Mesenchymal stem cell (in vitro differentiated cells and primary cell): Measurements from ENCODE around the gene SF3B3.

Experiments used
- DNase-seq: peaks from one replicate; pipeline ENCODE4 v3.0.0-alpha.2; 2013
- H2AFZ ChIP-seq: one replicate; pipeline ENCODE4 v1.6.1; 2013; ENCODE audit warnings: low read depth, mild to moderate bottlenecking, control low read depth, inconsistent platforms, low read length, moderate library complexity
- H2AK5ac ChIP-seq: 2 replicates; pipeline ENCODE4 v1.6.1; 2013; ENCODE audit warnings: low read length, moderate library complexity, mild to moderate bottlenecking, inconsistent platforms; ENCODE audit not compliant: severe bottlenecking
- H2BK120ac ChIP-seq: one replicate; pipeline ENCODE4 v1.6.1; 2013; ENCODE audit warnings: low read depth, mild to moderate bottlenecking, inconsistent platforms, low read length, moderate library complexity
- H2BK12ac ChIP-seq, 2 experiments: one replicate each; pipeline ENCODE4 v1.6.1; 2013; ENCODE audit warnings: inconsistent platforms in 2 of 2, low read length in 2 of 2, mild to moderate bottlenecking in 2 of 2, moderate library complexity in 2 of 2, control low read depth in 1 of 2
- H2BK15ac ChIP-seq: one replicate; pipeline ENCODE4 v1.6.1; 2013; ENCODE audit warnings: mild to moderate bottlenecking, low read depth, inconsistent platforms; ENCODE audit not compliant: poor library complexity, severe bottlenecking
- H2BK5ac ChIP-seq: 2 replicates; pipeline ENCODE4 v1.6.1; 2013; ENCODE audit warnings: low read depth, mild to moderate bottlenecking, low read length, control low read depth, inconsistent platforms; ENCODE audit not compliant: poor library complexity, severe bottlenecking
- H3K14ac ChIP-seq, 2 experiments: one replicate each; pipeline ENCODE4 v1.6.1; 2013; ENCODE audit warnings: inconsistent platforms in 2 of 2, low read length in 2 of 2, control low read depth in 1 of 2, mild to moderate bottlenecking in 1 of 2, moderate library complexity in 1 of 2
- H3K18ac ChIP-seq, 2 experiments: one replicate each; pipeline ENCODE4 v1.6.1; 2013; ENCODE audit warnings: inconsistent platforms in 2 of 2, low read length in 2 of 2, control low read depth in 1 of 2, low read depth in 1 of 2, mild to moderate bottlenecking in 1 of 2
- H3K23ac ChIP-seq, 2 experiments: one replicate each; pipeline ENCODE4 v1.6.1; 2013; ENCODE audit warnings: inconsistent platforms in 2 of 2, low read length in 2 of 2, mild to moderate bottlenecking in 2 of 2, moderate library complexity in 2 of 2, control low read depth in 1 of 2
- H3K27ac ChIP-seq: 2 replicates; pipeline ENCODE4 v1.5.1; 2013; ENCODE audit warnings: mild to moderate bottlenecking, moderate library complexity, low read length, control low read depth, inconsistent platforms; ENCODE audit not compliant: poor library complexity, severe bottlenecking
- H3K27me3 ChIP-seq, 2 experiments: 2 replicates each; pipeline versions ENCODE4 v1.6.1 to v1.7.0; 2013; ENCODE audit warnings: low read length in 2 of 2, mild to moderate bottlenecking in 2 of 2, moderate library complexity in 2 of 2, control low read depth in 1 of 2, inconsistent platforms in 1 of 2; ENCODE audit not compliant: control insufficient read depth in 1 of 2, insufficient read depth in 1 of 2
- H3K36me3 ChIP-seq, 2 experiments: 2 replicates each; pipeline versions ENCODE4 v1.6.1 to v1.7.0; 2013; ENCODE audit warnings: low read length in 2 of 2, control low read depth in 1 of 2, inconsistent platforms in 1 of 2, low read depth in 1 of 2, mild to moderate bottlenecking in 1 of 2; ENCODE audit not compliant: insufficient read depth in 2 of 2, control insufficient read depth in 1 of 2
- H3K4ac ChIP-seq, 2 experiments: one replicate each; pipeline ENCODE4 v1.6.1; 2013; ENCODE audit warnings: inconsistent platforms in 2 of 2, low read length in 2 of 2, mild to moderate bottlenecking in 2 of 2, moderate library complexity in 2 of 2, control low read depth in 1 of 2, low read depth in 1 of 2
- H3K4me1 ChIP-seq: 2 replicates; pipeline ENCODE4 v1.6.1; 2013; ENCODE audit warnings: low read depth, low read length, control low read depth; ENCODE audit not compliant: control insufficient read depth, insufficient read depth
- H3K4me2 ChIP-seq: 2 replicates; pipeline ENCODE4 v1.6.1; 2013; ENCODE audit warnings: low read length, mild to moderate bottlenecking, inconsistent platforms; ENCODE audit not compliant: poor library complexity, severe bottlenecking
- H3K4me3 ChIP-seq, 2 experiments: 2 replicates each; pipeline versions ENCODE4 v1.5.1 to v1.7.0; 2013; ENCODE audit warnings: low read length in 2 of 2, mild to moderate bottlenecking in 2 of 2, control low read depth in 1 of 2, low read depth in 1 of 2; ENCODE audit not compliant: insufficient read depth in 1 of 2
- H3K79me1 ChIP-seq: replicated peaks from 2 replicates; pipeline ENCODE4 v1.6.1; 2013; ENCODE audit warnings: mild to moderate bottlenecking, control low read depth, low read length, inconsistent platforms; ENCODE audit not compliant: poor library complexity, severe bottlenecking
- H3K9ac ChIP-seq: 2 replicates; pipeline ENCODE4 v1.7.0; 2013; ENCODE audit warnings: mild to moderate bottlenecking, low read length, moderate library complexity
- H3K9me3 ChIP-seq: 2 replicates; pipeline ENCODE4 v1.7.0; 2013; ENCODE audit warnings: mild to moderate bottlenecking, low read length; ENCODE audit not compliant: control insufficient read depth
- H4K8ac ChIP-seq: one replicate; pipeline ENCODE4 v1.6.1; 2013; ENCODE audit warnings: inconsistent platforms, mild to moderate bottlenecking, low read length, moderate library complexity
- H4K91ac ChIP-seq: one replicate; pipeline ENCODE4 v1.6.1; 2013; ENCODE audit warnings: mild to moderate bottlenecking, low read length, inconsistent platforms
- WGBS: methylation state at CpG from one replicate; pipeline ENCODE4 v1.1.7; 2013; ENCODE audit warnings: mixed read lengths; 5-methylcytosine and 5-hydroxymethylcytosine counted together

SF3B3 gene

GRCh38 chr16:70552675-70553074, 29.1 kb downstream of the SF3B3 start:
- Histone ChIP-seq H2BK120ac (no peak overlapping the region), H3K27ac (no peak overlapping the region), H2AFZ (no peak overlapping the region), H3K18ac (no peak overlapping the region), H3K4me3 (no peak overlapping the region), H3K4me1 (peaks cover 5% of the 10 kb centered on the region), H3K4ac (no peak overlapping the region), H3K9me3 (no peaks in the 10 kb centered on the region), H2BK15ac (no peak overlapping the region), H3K79me1 (peaks cover 12% of the 10 kb centered on the region), H2BK12ac (no peak overlapping the region), H2AK5ac (no peak overlapping the region), H3K36me3 (peaks cover 31 to 90% of the 10 kb centered on the region in 2 experiments), H2BK5ac (no peak overlapping the region), H3K9ac (no peak overlapping the region), H3K14ac (no peak overlapping the region), H3K4me2 (no peak overlapping the region), H3K27me3 (no peaks in the 10 kb centered on the region), H4K8ac (no peak overlapping the region), H3K23ac (no peak overlapping the region), H4K91ac (no peak overlapping the region)
- WGBS: 95% methylated on average over 5 of the region's 8 CpGs
- DNase-seq: peak; percentile 6

- Histone ChIP-seq H3K9me3 (no peaks in the 10 kb centered on the region), H2BK5ac (no peak overlapping the region), H3K4ac (no peak overlapping the region), H3K36me3 (peaks cover 27 to 90% of the 10 kb centered on the region in 2 experiments), H2AK5ac (no peak overlapping the region), H2BK15ac (no peak overlapping the region), H4K91ac (no peak overlapping the region), H4K8ac (no peak overlapping the region), H3K9ac (peak overlapping the region; percentile 75), H2AFZ (no peak overlapping the region), H2BK120ac (no peak overlapping the region), H2BK12ac (no peak overlapping the region), H3K4me3 (peak overlapping the region in 1 of 2 experiments; percentile 43), H3K14ac (no peak overlapping the region), H3K18ac (no peak overlapping the region), H3K4me1 (peaks cover 5% of the 10 kb centered on the region), H3K23ac (no peak overlapping the region), H3K27ac (no peak overlapping the region), H3K27me3 (no peaks in the 10 kb centered on the region), H3K79me1 (peaks cover 12% of the 10 kb centered on the region), H3K4me2 (no peak overlapping the region)
- DNase-seq: peak; percentile 96
Observed at GRCh38 chr16:70553645-70554044, 30.0 kb downstream of the SF3B3 start.

DNA sequence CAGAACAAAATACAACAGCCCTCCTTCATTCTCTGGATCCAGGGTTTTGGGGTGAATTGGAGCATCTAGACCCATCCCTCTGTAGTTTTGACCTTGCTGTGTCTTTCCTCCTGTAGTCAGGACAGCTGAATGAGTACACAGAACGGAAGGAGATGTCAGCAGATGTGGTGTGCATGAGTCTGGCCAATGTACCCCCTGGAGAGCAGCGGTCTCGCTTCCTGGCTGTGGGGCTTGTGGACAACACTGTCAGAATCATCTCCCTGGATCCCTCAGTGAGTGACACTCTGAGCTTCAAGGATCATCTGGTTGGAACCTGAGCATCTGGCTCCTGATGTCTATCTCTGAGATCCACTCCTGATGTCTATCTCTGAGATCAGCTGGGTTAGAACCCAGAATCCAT, 32.4 kb downstream of the SF3B3 start:
- Histone ChIP-seq H3K9ac (no peak overlapping the region), H2BK5ac (no peak overlapping the region), H3K9me3 (no peaks in the 10 kb centered on the region), H3K18ac (no peak overlapping the region), H2BK12ac (no peak overlapping the region), H2BK120ac (no peak overlapping the region), H3K14ac (no peak overlapping the region), H2AK5ac (no peak overlapping the region), H2BK15ac (no peak overlapping the region), H3K4me1 (peaks cover 5% of the 10 kb centered on the region), H3K36me3 (peaks cover 37 to 91% of the 10 kb centered on the region in 2 experiments), H3K27ac (no peak overlapping the region), H4K91ac (no peak overlapping the region), H3K79me1 (peaks cover 16% of the 10 kb centered on the region), H2AFZ (no peak overlapping the region), H3K4me2 (no peak overlapping the region), H3K4ac (no peak overlapping the region), H3K27me3 (no peaks in the 10 kb centered on the region), H3K4me3 (no peak overlapping the region), H4K8ac (peak overlapping the region; percentile 29), H3K23ac (no peak overlapping the region)
- 84% methylated on average over 3 of the region's 3 CpGs for WGBS
- peak; percentile 8 for DNase-seq

GRCh38 chr16:70561623-70562022, 38.0 kb downstream of the SF3B3 start:
- H2BK15ac ChIP-seq: no peak overlapping the region

More at GRCh38 chr16:70561623-70562022, 38.0 kb downstream of the SF3B3 start:
- Histone ChIP-seq H3K4me2 (no peak overlapping the region), H3K4me1 (no peaks in the 10 kb centered on the region), H2BK5ac (no peak overlapping the region), H2BK120ac (no peak overlapping the region), H3K27me3 (no peaks in the 10 kb centered on the region), H3K4ac (no peak overlapping the region), H2BK12ac (no peak overlapping the region), H4K91ac (no peak overlapping the region), H2AK5ac (no peak overlapping the region), H3K27ac (no peak overlapping the region), H4K8ac (no peak overlapping the region), H3K9ac (no peak overlapping the region), H2AFZ (no peak overlapping the region), H3K79me1 (peaks cover 20% of the 10 kb centered on the region), H3K14ac (no peak overlapping the region), H3K4me3 (no peak overlapping the region), H3K36me3 (peaks cover 49 to 98% of the 10 kb centered on the region in 2 experiments), H3K18ac (no peak overlapping the region), H3K23ac (no peak overlapping the region), H3K9me3 (no peaks in the 10 kb centered on the region)
- no peak for DNase-seq
- WGBS: 98% methylated on average over 9 of the region's 9 CpGs
